ENCODE results near the gene SEC11C.
A peak's percentile ranks its signal among the peaks of the same experiment; 100 is the strongest.
"Not testable (repeated sequence)": the region's sequence is repeated elsewhere in the genome, so short reads cannot be mapped to it uniquely, and the experiment has no call there.

SEC11C gene

GRCh38 chr18:59124370-59124704 lies 15.3 kb upstream of the SEC11C start:
- Histone ChIP-seq H3K4me3 (no peak overlapping the region), H3K27me3 (no peaks in the 10 kb centered on the region), H3K9ac (no peak overlapping the region), H3K4me2 (no peak overlapping the region), H3K27ac (no peak overlapping the region), H3K4me1 (no peaks in the 10 kb centered on the region), H4K20me1 (no peaks in the 10 kb centered on the region), H3K9me3 (no peaks in the 10 kb centered on the region), H3K36me3 (no peaks in the 10 kb centered on the region)
- no peak for TF ChIP-seq Cebpa-rat (IDR thresholded peaks at IDR 0.05)

- no peak overlapping the region for H3K4me2 ChIP-seq
- no peaks in the 10 kb centered on the region for H3K4me1 ChIP-seq
- no peak for TF ChIP-seq Cebpa-rat (IDR thresholded peaks at IDR 0.05)
- H3K9me3 ChIP-seq, result no peaks in the 10 kb centered on the region
- H3K27me3 ChIP-seq, result no peaks in the 10 kb centered on the region
- no peaks in the 10 kb centered on the region for H3K36me3 ChIP-seq
- H4K20me1 ChIP-seq, result no peaks in the 10 kb centered on the region
- no peak overlapping the region for H3K27ac ChIP-seq
- no peak overlapping the region for H3K9ac ChIP-seq
- no peak overlapping the region for H3K4me3 ChIP-seq
These were observed 12.6 kb upstream of the SEC11C start for GRCh38 chr18:59127047-59127446.

- Histone ChIP-seq H3K27ac (no peak overlapping the region), H3K4me3 (no peak overlapping the region), H3K9ac (no peak overlapping the region), H3K4me2 (no peak overlapping the region), H4K20me1 (no peaks in the 10 kb centered on the region), H3K4me1 (no peaks in the 10 kb centered on the region), H3K36me3 (no peaks in the 10 kb centered on the region), H3K27me3 (no peaks in the 10 kb centered on the region), H3K9me3 (no peaks in the 10 kb centered on the region; the same call in 1 of the 2 replicates)
- no peak for TF ChIP-seq Cebpa-rat (IDR thresholded peaks at IDR 0.05)
These were observed 9.6 kb upstream of the SEC11C start for GRCh38 chr18:59129951-59130703.

GRCh38 chr18:59132810-59133465 lies 6.7 kb upstream of the SEC11C start:
- Histone ChIP-seq H3K27ac (no peak overlapping the region), H3K4me1 (no peaks in the 10 kb centered on the region), H3K9ac (no peak overlapping the region), H3K9me3 (no peaks in the 10 kb centered on the region; the same call in 1 of the 2 replicates), H3K36me3 (no peaks in the 10 kb centered on the region), H3K4me3 (no peak overlapping the region), H4K20me1 (no peaks in the 10 kb centered on the region), H3K4me2 (no peak overlapping the region), H3K27me3 (no peaks in the 10 kb centered on the region)
- no peak for TF ChIP-seq Cebpa-rat (IDR thresholded peaks at IDR 0.05)

GRCh38 chr18:59139291-59139614 lies 431 bp upstream of the SEC11C start:
- peaks cover 37% of the 10 kb centered on the region for H3K4me1 ChIP-seq
- H3K27me3 ChIP-seq, result no peaks in the 10 kb centered on the region
- H3K9ac ChIP-seq, result peak overlapping the region; percentile 86
- no peak for TF ChIP-seq Cebpa-rat (IDR thresholded peaks at IDR 0.05)
- H3K4me2 ChIP-seq, result peak overlapping the region; percentile 31; the same call in 1 of the 2 replicates
- H3K36me3 ChIP-seq, result no peaks in the 10 kb centered on the region
- H3K4me3 ChIP-seq, result peak overlapping the region; percentile 79
- no peaks in the 10 kb centered on the region for H3K9me3 ChIP-seq
- H4K20me1 ChIP-seq, result peaks cover 27% of the 10 kb centered on the region; the same call in 1 of the 2 replicates
- peak overlapping the region; percentile 92 for H3K27ac ChIP-seq

- Histone ChIP-seq H3K4me1 (peaks cover 37% of the 10 kb centered on the region), H3K4me2 (peak overlapping the region; percentile 93), H4K20me1 (peaks cover 29% of the 10 kb centered on the region; the same call in 1 of the 2 replicates), H3K9me3 (no peaks in the 10 kb centered on the region), H3K36me3 (no peaks in the 10 kb centered on the region), H3K9ac (peak overlapping the region; percentile 86), H3K27me3 (no peaks in the 10 kb centered on the region), H3K4me3 (peak overlapping the region; percentile 79), H3K27ac (peak overlapping the region; percentile 92)
- no peak for TF ChIP-seq Cebpa-rat (IDR thresholded peaks at IDR 0.05)
These were observed 710 bp downstream of the SEC11C start for GRCh38 chr18:59140302-59140885.

GRCh38 chr18:59141294-59142068 lies 1.8 kb downstream of the SEC11C start:
- Histone ChIP-seq H3K27me3 (no peaks in the 10 kb centered on the region), H3K9me3 (no peaks in the 10 kb centered on the region), H4K20me1 (peaks cover 37% of the 10 kb centered on the region; the same call in 1 of the 2 replicates), H3K4me2 (peak overlapping the region; percentile 93), H3K4me3 (no peak overlapping the region), H3K36me3 (no peaks in the 10 kb centered on the region), H3K4me1 (peaks cover 37% of the 10 kb centered on the region), H3K27ac (no peak overlapping the region), H3K9ac (no peak overlapping the region)
- no peak for TF ChIP-seq Cebpa-rat (IDR thresholded peaks at IDR 0.05)

- Histone ChIP-seq H4K20me1 (peaks cover 37% of the 10 kb centered on the region; the same call in 1 of the 2 replicates), H3K27me3 (no peaks in the 10 kb centered on the region), H3K9me3 (no peaks in the 10 kb centered on the region), H3K4me2 (peak overlapping the region; percentile 45), H3K36me3 (no peaks in the 10 kb centered on the region), H3K9ac (no peak overlapping the region), H3K27ac (no peak overlapping the region), H3K4me3 (no peak overlapping the region), H3K4me1 (peaks cover 37% of the 10 kb centered on the region)
- TF ChIP-seq Cebpa-rat (IDR thresholded peaks at IDR 0.05), result no peak
These were observed 2.6 kb downstream of the SEC11C start for GRCh38 chr18:59142274-59142673.

GRCh38 chr18:59142800-59143416 lies 3.2 kb downstream of the SEC11C start:
- Histone ChIP-seq H3K4me1 (peaks cover 37% of the 10 kb centered on the region), H3K4me2 (peak overlapping the region; percentile 45), H4K20me1 (peaks cover 40% of the 10 kb centered on the region; the same call in 1 of the 2 replicates)
- H3K36me3 ChIP-seq, H3K9me3 ChIP-seq, H3K27me3 ChIP-seq, H3K27ac ChIP-seq, H3K9ac ChIP-seq, H3K4me3 ChIP-seq: not testable (repeated sequence)
